NT2/D1 (cell line): ENCODE measurements around the gene CLASP1.

Experiments used
- YY1 ChIP-seq: IDR thresholded peaks from 2 replicates; pipeline ENCODE4 v1.6.1; 2011; ENCODE audit not compliant: insufficient read length, insufficient read depth
- ZNF274 ChIP-seq: IDR thresholded peaks from 2 replicates; pipeline ENCODE4 v1.6.1; 2011; ENCODE audit warnings: mild to moderate bottlenecking, low read depth, low read length

DNA sequence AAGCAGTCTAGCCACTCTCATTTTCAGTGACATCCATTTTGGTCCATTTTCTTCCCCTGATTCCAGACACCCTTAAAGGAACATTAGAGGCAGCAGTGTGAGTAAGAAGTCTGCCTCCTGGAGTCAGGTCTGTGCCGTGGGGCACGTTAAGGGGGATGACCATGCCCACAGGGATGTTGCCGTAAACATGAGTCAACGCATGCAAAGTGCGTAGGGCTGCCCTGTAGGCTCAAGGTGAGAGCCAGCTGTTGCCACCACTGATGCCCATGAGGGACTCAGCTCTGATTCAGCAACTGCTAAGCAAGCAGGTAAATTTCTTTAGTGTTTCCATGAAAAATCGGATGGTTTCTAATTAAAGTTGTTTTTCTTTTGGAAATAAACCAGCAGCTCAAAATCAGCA, 302.9 kb downstream of the CLASP1 start:
- no peak for TF ChIP-seq ZNF274
- no peak for TF ChIP-seq YY1
